GM12872 (cell line): ENCODE measurements around the gene FAM174B.

Experiments used
- TF ChIP-seq, protein P1 (sequence below): IDR thresholded peaks from 3 replicates; pipeline ENCODE4 v1.5.1; 2011; ENCODE audit warnings: low read depth, mild to moderate bottlenecking, low read length, moderate library complexity; ENCODE audit not compliant: insufficient read depth

FAM174B gene

GRCh38 chr15:92623435-92623834 lies 32.1 kb downstream of the FAM174B start:
- TF ChIP-seq, protein P1, sequence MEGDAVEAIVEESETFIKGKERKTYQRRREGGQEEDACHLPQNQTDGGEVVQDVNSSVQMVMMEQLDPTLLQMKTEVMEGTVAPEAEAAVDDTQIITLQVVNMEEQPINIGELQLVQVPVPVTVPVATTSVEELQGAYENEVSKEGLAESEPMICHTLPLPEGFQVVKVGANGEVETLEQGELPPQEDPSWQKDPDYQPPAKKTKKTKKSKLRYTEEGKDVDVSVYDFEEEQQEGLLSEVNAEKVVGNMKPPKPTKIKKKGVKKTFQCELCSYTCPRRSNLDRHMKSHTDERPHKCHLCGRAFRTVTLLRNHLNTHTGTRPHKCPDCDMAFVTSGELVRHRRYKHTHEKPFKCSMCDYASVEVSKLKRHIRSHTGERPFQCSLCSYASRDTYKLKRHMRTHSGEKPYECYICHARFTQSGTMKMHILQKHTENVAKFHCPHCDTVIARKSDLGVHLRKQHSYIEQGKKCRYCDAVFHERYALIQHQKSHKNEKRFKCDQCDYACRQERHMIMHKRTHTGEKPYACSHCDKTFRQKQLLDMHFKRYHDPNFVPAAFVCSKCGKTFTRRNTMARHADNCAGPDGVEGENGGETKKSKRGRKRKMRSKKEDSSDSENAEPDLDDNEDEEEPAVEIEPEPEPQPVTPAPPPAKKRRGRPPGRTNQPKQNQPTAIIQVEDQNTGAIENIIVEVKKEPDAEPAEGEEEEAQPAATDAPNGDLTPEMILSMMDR, result no peak

GRCh38 chr15:92621972-92622533 lies 33.5 kb downstream of the FAM174B start:
- TF ChIP-seq, protein P1, result no peak

DNA sequence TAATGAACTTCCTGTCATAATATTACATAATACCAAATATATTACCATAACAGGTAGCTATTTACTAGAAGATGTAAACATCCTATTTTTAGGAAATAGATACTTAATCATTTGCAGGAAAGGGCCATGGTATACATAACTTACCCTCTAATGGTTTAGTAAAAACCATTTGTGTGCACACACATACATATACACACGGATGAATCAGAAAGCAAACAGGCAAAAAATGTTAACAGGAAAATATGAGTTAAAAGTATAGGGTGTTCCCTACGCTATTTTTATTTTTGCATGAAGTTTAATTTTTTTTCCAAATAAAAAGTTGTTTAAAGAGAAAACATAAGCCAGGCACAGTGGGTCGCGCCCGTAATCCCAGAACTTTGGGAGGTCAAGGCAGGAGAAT lies 34.6 kb downstream of the FAM174B start:
- TF ChIP-seq, protein P1, result no peak

DNA sequence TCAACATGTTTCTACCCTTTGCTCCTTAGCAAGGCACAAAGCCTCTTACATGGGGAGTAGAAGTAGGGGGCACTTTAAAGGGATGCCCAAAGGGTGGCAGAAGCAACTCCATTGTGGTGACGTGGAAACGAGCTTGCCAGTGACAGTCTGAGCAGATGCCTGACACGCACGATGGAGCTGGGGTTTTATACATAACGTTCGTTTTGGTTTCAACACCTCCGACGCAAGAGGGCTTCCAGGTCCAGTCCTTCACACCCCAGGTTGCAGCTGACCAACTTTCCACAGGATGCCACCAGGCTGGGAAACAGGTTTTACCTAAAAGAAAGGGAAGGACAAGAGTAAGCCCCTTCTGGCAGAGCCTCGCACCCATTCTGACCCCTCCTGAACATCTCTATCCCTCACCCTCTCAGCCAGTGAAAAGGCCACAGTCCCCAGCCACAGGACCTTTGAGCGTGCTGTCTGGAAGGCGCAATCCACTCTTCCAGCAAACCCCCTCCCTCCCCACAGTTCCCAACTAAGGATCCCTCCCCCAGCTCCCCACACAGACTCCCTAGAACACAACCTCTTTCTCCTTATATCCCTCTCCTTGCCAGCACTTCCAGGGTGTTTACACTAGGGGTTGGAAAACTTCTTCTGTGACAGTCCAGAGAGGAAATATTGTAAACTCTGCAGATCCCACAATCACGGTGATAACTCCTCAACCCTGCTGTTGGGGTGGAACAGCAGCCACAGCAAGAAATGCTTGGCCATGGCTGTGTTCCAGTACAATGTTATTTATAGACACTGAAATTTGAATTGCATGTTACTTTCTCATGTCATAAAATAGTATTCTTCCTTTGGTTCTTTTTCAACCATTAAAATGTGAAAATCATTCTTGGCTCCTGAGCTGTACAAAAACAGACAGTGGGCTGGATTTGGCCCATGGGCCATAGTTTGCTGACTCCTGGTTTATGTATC lies 36.2 kb downstream of the FAM174B start:
- TF ChIP-seq, protein P1, result no peak

DNA sequence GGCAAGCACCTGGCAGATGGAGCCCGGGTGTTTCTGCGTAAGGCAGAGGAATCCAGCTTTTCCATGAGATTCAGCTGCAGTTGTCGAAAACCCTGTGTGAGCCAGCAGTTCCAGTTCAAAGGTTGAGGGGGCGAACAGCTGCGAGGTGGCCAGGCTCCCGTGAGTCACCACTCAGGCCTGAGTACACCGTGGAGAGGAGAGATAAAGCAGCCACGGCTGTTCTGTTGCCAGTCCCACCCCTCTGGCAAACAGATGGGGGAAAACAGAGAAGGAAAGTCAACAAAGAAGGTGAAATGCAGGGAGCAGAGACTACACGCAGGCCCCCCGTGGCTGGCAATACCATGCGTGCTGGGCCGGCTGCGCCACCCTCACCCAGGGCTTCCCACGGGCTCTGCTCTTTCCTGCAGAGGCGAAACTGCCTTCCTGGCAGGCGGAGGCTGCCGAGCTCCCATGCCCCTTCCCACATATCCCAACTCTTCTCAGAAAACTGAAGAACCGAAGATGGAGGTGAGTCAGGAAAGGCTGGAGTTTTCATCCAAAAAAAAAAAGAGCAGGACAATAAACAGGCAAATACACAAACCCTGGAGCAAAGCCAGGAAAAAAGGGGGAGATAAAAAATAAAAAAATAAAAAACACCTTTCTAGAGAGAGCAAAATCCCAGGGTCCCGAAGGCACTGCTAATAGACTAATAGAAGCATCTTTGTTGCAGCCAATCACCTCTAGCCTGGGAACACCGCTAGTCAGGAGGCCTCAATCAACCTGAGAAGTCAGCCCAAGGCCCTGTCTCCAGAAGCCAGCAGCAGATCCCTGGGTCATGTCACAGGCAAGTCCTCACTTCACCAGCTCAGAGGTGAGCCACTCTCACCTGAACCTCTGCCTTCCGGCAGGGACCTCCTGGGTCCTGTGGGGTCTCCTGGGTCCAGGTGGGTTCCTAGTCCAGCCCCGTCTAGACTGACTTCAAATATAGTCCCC lies 37.7 kb downstream of the FAM174B start:
- TF ChIP-seq, protein P1, result no peak

DNA sequence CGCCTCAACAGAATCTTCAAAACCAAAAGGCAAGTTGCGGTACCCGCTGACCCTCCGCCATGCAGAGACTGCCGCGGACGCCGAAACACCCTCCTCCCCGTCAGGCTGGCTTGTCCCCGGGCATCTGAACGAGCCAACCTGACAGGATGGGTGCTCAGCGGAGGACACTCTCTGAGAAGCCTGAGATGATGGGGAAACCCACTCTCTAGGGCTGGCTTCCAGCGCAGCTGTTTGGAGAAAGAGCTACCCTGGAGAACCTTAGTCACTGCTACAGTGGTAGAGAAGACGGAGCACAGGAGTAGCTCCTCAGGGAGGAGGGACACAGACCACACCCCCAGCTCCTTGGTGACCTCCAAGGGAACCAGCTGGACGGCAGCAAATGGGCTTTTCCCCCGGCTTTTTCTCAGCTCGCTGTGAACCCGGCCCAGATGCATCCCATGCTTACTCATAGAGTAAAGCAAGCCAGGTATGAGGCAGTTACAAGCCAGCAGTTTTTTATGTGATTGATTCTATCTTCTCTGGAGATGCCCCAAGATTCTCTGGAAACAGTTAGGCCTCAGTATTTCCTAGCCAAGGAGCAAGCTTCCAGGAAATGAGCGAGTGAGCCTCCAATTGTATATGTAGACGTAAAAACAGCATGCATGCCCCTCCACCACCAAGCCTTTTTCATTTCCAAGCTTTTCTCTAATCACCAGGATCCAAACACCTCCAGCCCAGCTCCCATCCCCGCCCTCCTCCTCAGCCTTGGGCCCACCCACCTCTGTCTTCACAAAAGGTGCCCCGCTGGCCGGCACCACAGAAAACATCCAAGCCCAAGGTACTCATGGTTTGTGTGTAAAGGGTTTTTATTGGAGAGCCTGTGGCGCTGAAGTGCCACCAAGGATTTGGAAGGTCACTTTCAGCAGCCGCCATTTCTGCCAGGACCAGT lies 38.7 kb downstream of the FAM174B start:
- TF ChIP-seq, protein P1, result no peak
